GM18498 (cell line): ENCODE measurements around the gene MID2.
A peak's percentile ranks its signal among the peaks of the same experiment; 100 is the strongest.
"Not testable (repeated sequence)": the region's sequence is repeated elsewhere in the genome, so short reads cannot be mapped to it uniquely, and the experiment has no call there.

Source experiments
- ATAC-seq: cut with Tn5 transposase; IDR thresholded peaks from one replicate; pipeline ENCODE4 v1.9.1; 2021; ENCODE audit warnings: mild to moderate bottlenecking, moderate library complexity; ENCODE audit not compliant: unreplicated experiment

Gene MID2, protein sequence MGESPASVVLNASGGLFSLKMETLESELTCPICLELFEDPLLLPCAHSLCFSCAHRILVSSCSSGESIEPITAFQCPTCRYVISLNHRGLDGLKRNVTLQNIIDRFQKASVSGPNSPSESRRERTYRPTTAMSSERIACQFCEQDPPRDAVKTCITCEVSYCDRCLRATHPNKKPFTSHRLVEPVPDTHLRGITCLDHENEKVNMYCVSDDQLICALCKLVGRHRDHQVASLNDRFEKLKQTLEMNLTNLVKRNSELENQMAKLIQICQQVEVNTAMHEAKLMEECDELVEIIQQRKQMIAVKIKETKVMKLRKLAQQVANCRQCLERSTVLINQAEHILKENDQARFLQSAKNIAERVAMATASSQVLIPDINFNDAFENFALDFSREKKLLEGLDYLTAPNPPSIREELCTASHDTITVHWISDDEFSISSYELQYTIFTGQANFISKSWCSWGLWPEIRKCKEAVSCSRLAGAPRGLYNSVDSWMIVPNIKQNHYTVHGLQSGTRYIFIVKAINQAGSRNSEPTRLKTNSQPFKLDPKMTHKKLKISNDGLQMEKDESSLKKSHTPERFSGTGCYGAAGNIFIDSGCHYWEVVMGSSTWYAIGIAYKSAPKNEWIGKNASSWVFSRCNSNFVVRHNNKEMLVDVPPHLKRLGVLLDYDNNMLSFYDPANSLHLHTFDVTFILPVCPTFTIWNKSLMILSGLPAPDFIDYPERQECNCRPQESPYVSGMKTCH

DNA sequence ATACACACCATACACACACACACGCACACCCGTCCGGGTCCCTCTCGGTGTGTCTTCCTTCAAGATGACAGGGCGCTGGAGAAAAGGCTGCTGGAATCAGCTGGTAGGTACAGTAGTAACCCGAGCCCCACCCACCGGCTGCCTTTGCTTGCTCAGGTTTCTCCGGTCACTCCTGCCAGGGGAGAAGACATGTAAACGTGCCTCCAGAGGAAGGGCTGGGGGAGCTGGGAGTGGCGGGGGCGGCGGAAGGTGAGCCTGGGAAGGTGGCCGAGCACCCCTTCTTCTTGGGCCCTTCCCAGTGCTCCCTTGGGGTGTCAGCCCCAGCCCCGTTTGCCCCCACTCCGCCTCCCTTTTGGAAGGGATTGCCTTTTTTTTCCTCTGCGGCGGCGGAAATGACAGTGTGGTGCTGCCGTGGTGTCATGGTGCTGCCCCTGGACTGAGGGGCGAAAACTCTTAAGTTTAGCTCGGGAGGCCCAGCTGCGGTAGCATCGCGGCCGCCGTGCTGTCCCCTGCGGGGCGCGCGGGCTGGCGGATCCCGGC is at the start of gene MID2:
TSS of gene MID2 (plus strand) at position 169 of the 540 bp plus-strand sequence. CDS start 561 bp downstream, outside the sequence.
- peak; percentile 63 for ATAC-seq

DNA sequence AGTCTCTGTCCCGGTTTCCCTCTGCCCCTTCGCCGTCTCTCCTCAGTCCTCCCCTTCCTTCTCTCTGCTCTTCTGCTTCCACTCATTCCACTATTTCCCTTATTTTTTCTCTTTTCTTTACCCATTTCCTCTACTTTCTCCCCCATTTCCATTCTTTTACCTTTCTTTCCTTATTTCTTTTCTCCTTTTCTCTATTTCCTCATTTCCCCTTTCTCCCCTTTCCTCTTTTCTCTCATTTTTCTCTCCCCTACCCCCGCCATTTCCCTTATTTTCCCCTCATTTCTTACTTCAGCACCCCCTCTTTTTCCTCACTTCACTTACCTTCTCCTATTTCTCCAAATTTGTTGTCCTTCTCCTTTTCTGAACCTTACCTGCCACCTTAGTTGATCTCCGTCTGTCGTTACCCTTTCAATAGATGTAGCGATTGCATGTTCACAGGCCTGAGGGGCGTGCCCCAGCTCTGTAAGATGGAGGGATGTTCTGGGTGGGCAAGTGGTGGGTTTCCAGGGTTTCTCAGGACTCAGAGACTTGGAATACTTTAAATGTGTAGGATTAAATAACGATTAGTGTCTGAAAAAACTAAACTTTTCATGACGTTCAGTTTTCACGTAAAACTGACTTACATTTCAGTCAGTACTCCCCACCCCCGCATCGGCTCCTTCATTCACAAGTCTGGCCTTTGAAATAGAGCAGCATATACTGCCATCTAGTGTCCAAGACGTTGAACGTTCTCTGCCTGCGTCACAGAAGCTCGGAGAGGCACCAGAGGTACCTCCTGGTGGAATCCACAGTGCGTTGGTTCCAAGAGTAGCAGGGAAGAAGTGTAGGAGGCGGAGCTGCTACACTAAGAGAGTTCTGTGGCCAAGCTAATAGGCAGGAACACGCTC is 48.8 kb upstream of the MID2 start:
- peak; percentile 78 for ATAC-seq

DNA sequence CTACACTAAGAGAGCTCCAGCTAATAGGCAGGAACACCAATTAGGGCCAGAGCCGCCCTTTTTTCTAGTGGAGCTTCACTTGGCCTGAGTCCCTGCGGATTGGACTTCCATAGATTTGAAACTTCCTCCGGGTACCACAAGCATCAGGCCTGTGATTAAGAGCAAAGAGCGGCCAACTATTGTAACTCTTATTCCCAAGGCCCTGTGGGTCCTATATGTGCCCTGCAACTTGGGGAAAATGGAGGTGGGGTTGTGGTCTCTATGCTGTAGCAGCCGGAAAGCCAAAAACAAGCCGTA is 48.2 kb upstream of the MID2 start, which contains the start of gene NCBP2L:
TSS of gene NCBP2L (plus strand) at position 198 of the 297 bp plus-strand sequence. CDS start 16,488 bp downstream, outside the sequence.
- ATAC-seq: no peak

DNA sequence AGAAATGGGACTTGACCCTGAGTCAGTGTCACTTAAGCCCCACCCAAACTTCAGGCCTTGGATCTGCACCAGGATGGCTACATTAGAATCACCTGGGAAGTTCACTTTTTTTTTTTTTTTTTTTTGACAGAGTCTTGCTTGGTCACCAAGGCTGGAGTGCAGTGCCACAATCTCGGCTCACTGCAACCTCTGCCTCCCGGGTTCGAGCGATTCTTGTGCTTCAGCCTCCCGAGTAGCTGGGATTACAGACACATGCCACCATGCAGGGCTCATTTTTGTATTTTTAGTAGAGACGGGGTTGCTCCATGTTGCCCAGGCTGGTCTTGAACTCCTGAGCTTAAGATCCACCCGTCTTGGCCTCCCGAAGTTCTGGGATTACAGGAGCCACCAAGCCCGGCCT is 45.1 kb upstream of the MID2 start:
- ATAC-seq: no peak

DNA sequence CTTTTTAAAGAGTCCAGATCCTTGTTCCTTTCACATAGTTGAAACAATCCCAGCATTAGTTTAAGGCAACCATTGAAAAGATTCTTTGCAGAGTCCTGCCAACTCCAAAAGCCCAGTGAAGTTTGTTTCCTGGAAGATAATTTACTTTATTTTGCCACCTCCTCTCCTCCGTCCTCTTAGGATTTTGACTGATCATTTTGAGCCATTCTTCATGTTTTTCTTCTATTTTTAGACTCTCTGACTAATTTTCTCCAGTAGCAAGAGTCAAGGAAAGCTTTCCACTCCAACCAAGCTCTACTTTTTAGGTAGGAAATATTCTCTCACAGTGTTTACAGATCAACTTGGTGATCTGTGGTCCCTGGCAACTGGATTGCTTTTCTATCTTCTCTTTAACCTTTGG is 37.8 kb upstream of the MID2 start:
- ATAC-seq: no peak

DNA sequence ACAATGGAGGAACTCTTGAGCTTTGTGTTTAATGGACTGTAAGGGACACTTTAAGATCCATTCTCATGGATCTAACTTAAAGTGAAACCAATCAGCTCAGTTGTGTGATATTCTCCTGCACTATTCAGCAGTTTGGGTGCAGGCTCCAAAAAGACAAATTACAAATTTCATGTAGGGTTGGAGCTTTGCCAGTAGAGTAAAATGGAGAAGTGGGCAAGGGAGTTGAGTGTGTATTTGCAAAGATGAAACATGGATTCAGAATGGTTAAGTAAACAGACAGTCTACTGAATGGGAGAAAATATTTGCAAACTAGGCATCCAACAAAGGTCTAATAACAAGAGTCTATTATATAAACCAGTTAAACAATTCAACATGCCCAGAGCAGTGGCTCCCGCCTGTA is 21.2 kb upstream of the MID2 start:
- ATAC-seq: no peak

DNA sequence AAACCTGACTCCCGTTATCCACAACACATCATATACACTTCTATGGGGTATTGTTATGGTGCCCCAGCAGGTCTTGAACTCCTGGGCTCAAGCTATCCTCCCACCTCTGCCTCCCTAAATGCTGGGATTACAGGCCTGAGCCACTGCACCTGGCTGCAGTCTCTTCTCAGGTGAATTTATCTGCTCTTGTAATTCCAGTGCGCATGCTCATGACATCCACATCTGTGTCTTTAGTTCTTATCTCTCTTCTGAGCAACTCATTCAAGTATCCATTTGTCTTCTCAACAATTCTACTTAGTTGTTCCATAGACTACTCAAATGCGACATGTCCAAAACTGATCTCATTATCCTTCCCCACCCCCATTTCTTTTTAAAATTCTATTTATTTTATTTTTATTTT is 20.5 kb upstream of the MID2 start:
- ATAC-seq: no peak

DNA sequence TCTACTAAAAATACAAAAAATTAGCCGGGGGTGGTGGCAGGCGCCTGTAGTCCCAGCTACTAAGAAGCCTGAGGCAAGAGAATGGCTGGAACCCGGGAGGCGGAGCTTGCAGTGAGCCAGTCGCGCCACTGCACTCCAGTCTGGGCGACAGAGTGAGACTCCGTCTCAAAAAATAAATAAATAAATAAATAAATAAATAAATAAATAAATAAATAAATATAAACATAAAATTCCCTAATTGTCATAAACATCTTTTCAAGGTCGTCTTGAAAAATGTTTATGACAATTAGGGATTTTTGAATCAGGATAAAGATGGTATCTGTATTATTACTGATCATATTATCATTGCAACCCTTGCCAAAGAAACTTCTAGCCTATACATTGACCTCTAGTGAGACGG is 15.6 kb upstream of the MID2 start:
- ATAC-seq: not testable (repeated sequence)

DNA sequence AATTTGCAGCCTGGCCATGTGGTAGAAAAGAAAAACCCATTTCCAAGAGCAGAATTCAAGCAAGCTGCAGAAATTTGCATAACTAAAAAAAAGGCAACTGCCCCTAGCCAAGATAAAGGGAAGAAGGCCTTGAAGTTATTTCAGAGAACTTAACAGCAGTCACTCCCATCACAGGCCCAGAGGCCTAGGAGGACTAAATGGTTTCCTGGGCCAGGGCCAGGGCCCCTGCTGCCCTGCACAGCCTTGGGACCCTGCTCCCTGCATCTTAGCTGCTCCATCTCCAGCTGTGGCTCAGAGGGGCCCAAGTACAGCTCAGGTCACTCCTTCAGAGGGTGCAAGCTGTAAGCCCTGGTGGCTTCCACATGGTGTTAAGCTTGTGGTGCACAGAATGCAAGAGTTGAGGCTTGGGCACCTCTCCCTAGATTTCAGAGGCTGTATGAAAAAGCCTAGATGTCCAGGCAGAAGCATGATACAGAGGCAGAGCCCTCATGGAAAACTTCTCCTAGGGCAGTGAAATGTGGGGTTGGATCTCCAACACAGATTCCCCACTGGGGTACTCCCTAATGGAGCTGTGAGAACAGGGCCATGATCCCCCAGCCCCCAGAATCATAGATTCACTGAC is 6.7 kb upstream of the MID2 start:
- no peak for ATAC-seq

DNA sequence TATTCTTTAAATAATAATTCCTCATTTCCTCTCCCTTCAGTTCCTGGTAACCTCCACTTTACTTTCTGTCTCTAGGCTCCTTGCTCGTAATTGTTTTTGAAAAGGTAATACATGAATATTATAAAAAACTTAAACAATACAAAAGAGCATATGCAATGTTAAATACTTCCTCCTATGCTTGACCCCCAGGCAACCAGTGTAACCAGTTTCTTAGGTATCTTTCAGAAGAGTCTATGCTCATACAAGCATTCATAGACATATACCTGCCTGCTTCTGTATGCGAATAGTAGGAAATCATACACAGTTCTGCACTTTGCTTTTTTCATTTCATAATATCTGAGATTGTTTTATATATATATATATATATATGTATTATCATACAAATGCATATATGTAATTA is 2.6 kb upstream of the MID2 start:
- ATAC-seq: no peak

DNA sequence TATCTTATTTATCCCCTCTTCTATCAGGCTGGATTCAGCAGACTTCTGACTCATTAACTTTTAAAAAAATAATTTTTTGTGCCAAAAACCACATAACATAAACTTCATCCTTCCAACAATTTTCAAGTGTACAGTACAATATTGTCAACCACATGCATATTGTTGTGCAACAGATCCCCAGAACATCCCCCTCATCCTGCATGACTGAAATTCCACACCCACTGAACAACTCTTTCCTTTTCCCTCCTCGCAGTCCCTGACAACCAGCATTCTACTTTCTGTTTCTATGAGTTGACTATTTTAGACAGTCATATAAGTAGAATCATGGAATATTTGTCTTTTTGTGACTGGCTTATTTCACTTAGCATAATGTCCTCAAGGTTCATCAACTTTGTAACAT is 2.2 kb upstream of the MID2 start:
- ATAC-seq: no peak

DNA sequence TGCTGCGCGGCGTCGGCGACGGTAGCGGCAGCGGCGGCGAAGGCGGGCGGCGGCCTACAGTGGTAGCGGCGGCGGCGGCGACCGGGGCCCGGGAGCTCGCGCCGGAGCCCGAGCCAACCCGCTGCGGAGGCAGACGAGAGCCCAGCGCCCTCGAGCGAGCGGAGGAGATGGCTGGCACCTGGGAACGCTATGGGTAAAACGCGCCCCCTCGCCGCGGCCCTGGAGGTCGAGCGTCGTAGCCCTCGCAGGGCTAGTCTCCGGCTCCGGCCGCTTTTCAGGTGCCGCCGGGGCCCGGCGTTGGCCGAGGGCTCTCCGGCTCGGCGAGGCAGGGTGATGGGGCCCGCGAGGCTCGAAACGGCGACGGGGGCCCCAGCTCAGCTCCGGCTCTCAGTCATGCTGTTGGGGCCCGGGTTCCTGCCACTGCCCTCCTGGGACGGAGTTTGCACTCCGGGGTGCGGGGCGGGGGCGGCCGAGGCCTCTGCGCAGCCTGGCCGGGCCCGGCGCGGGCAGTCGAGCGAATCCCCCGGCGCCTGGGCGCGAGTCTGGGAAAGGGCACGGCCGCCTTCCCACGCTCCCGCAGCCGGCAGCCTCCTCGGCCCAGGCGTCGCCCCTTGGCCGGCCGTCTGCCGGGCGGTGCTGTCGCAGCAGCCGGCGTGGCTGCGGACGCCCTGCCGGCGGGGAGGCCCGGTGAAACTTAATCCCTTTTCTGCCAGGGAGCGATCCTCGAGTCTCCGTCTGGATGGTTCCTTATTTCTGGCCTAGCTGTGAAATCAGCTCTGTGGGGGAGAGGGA is 768 bp downstream of the MID2 start:
- ATAC-seq: peak; percentile 71

DNA sequence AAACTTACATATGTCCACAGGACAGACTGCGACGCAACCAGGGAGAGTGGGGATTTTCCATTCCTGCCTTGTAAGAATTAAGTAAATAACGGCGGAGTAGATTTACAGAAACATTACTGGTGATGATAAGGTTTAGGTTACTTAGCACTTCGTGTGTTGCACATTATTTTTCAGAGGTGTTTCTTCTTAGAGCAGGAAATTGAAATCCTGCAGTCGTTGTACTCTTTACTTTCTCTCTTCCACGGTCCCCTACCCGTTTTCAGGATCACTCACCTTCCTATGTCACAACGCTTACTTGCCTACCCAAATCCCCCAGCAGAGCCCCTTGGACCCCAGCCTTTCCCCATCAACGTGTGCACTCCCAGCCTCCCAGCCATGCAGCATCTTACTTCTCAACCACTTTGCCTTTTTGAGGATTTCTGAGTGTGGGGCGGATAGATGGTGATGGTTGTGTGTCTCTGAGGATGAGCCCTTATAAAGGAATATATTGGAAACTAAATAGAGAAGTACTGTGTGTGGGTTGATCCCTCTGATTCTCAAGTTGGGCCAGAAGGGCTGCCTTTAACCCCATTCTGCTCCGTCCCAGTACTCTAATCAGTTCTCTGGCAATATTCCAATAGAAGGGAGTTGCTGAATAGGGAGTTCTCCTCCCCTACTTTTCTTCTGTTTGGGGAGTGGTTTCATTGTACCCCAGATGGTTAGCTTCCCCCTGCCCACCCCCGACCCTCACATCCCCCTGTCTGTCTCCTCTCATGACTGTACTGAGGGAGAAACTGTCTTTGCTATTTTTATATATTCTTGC is 1.6 kb downstream of the MID2 start:
- ATAC-seq: no peak

DNA sequence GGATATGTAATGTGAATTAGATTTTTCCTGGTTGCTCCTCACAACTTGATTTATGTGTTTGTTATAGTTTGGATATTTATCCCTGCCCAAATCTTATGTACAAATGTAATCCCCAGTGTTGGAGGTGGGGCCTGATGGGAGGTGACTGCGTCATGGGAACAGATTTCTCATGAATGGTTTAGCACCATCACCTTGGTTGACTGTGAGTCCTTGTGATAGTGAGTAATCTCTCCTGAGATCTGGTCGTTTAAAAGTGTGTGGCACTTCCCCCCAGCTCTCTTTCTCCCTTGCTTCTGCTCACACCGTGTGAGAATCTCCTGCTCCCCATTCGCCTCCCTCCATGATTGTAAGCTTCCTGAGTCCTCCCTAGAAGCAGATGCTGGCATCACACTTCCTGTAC is 2.2 kb downstream of the MID2 start:
- no peak for ATAC-seq

DNA sequence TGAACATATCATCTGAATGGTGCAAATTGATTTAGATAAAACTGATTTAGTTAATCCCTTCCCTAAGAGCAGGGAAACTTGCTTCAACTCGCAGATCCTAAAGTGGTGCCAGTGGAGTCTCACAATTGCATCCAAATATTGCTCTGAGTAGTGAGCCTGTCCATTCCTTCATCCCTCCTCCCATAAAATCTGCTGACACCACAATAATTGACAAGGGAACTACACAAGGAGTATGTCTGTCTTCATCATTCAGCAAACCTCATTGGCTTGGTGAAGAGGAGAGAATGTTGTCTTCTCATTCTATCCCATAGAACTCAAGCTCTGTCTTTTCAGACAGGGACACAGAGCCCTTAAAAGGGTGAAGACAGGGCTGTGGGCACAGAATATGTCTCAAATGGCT is 4.2 kb downstream of the MID2 start:
- ATAC-seq: no peak

DNA sequence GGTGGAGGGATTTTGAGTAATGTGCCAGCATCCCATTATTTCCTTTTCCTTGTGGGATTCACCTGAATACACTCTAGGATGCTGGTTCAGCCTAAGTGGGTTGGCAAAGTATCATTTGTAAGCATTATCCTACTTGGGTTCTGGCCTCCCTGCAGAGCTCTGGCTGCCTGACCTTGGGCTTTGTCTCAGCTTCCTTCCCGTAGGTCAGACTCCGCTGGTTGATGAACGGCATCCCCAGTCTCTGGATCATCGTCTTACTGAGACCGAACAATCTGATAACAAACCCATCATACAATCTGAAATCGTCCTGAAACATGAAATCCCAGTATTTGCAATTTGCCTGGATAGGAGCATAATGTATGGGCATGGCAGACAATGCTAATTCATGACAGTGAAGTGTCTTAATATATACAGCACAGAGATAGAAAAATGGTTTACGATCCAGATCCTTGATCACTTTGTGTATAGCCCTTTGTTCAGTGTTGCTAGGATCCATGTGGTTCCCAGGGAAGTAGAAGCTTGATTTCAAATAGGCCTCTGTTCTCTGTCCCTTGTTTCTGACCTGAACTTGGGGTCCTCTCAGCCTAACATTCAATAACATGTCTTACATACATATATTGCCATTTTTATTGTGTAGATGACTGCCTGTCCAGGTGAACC is 5.5 kb downstream of the MID2 start:
- ATAC-seq: no peak

DNA sequence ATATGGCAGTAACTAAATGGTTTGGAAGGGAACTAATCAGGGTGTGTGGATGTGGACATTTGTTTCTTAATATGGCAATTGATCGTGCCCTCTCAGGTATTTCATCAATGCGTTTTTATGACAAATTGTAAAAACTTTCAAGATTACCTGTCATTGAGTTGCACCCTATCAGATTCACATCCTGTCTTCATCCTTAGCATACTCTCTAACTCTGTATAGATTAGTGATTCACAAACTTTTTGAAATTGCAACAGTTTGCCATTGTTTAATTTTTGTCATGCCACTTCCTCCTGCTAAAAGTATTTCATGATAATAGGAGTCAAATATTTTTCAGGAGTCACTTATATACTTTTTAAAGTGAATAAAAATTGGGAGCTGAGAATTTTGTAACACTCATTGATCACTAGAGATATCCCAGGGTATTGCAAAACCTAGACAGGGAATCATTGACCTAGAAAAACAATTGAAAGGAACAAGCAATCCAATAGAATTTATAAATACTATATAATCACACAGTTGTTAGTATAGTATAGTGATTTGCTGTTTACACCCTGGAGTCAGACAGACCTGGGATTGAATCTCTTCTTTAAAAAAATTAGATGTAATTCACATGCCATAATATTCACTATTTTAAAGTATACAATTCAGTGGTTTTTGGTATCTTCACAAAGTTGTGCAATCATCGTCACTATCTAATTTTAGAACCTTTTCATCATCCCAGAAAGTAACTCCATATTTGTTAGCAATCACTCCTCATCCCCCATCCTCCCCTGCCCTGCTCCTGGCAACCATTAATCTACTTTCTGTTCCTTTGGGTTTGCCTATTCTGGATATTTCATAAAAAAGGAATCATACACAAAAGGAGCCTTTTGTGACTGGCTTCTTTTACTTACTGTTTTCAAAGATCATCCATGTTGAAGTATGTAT is 8.9 kb downstream of the MID2 start:
- ATAC-seq: no peak
